Retina (tissue), 1 donor: Measurements from ENCODE around the gene IFI30.

Experiments used
- DNase-seq: peaks from one replicate; pipeline ENCODE4 v3.0.0-alpha.2; 2016

IFI30 gene

GRCh38 chr19:18173572-18174288 lies at the start of gene IFI30:
TSS of gene IFI30 (plus strand) at chr19:18173813. CDS start at chr19:18173842, 29 bp downstream.
- DNase-seq = peak; percentile 60

DNA sequence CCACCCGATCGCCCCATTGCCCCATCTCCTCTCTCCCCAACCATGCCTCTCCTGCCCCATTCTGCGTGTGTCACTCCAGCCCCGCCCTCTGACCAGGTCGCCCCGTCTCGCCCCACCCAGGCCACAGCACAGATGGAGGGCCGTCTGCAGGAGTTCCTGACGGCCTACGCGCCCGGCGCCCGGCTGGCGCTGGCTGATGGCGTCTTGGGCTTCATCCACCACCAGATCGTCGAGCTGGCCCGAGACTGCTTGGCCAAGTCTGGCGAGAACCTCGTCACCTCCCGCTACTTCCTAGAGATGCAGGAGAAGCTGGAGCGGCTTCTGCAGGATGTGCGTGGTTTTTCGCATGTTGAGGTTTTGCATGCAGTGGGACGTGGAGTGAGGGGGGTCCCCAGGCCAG lies 49.8 kb upstream of the IFI30 start:
- no peak for DNase-seq

GRCh38 chr19:18126097-18126496 lies 47.5 kb upstream of the IFI30 start:
- DNase-seq = no peak

GRCh38 chr19:18128044-18128443 lies 45.6 kb upstream of the IFI30 start:
- DNase-seq = no peak

DNA sequence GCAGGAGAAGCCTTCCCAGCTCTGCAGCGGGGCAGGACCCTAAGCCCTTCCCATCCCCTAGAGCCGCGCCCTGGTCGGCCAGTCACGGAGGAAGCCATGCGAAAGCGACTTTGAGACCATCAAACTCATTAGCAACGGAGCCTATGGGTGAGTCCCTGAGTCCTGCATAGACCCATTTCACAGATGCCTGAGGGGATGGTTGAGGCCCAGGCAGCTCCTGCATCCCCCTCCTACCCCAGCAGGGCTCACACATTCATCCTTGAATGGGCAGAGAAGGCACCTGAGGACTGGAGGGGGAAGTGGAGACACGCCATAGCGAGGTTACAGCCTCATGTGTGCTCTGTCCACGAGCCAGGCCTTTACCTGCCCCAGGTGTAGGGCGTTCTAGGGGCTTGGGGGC lies 44.8 kb upstream of the IFI30 start:
- DNase-seq = no peak

- DNase-seq = no peak
Observed at GRCh38 chr19:18130523-18131242, 42.9 kb upstream of the IFI30 start.

GRCh38 chr19:18131841-18132596 lies 41.6 kb upstream of the IFI30 start:
- DNase-seq = no peak

DNA sequence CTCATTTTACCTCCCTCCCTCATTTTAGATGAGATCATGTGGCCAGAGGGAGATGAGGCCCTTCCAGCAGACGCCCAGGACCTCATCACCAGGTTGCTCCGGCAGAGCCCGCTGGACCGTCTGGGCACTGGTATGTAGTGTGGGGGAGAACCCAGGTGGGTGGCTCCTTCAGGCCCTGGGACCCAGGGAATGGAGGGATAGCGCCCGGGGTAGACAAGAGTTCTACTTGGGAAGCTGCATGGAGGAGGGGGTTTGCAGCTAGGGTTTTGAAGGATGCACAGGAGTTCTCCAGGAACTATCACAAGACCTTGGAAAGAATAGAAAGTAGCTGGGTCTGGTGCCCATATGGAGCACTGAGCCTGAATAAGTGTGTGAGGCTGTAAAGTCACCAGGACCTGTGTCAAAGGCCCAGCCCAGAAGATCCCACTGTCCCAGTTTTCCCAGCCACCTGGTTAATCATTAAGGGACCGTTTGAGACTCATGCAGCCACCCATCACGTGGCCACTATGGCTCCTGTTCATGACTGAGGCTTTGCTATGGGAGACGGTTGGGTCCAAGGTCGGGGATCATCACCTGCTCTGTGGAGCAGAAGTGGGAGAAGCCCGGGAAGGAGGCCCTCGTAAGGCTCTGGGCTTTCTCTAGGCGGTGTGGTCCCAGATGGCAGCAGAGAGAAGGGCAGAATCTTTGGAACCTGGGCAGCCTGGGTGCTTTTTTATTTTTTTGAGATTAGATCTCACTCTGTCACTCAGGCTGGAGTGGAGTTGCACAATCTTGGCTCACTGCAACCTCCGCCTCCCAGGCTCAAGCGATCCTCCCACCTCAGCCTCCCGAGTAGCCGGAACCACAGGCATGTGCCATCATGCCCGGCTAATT lies 37.7 kb upstream of the IFI30 start:
- DNase-seq = no peak

DNA sequence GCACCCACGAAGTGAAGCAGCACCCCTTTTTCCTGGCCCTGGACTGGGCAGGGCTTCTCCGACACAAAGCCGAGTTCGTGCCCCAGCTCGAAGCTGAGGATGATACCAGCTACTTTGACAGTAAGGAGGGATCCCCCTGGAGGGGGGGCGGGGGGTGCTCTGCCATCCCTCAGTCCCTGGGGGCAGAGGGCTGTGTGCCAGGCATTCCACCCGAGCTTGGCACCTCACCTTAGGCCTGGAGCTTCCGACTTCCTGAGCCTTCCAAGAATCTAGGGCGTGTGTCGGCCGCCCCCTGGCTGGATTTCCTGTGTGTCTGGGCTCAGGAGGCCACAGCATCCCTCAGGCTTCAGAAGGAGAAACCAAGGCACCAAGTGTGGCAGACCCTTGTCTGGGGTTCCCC lies 36.4 kb upstream of the IFI30 start:
- no peak for DNase-seq

GRCh38 chr19:18137657-18138339 lies 35.8 kb upstream of the IFI30 start:
- no peak for DNase-seq

DNA sequence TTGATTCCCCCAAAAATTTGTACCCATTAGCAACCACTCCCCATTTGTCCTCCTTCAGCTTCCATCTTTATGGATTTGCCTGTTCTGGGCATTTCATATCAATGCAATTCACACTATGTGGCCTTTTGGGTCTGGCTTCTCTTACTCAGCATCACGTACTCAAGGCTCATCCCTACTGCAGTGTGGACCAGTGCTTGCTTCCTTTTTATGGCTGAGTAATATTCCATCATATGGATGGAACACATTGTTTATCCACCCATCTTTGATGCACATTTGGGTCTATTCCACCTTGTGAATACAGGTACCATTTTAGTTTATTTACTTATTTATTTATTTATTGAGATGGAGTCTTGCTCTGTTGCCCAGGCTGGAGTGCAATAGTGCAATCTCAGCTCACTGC lies 33.1 kb upstream of the IFI30 start:
- DNase-seq = no peak

DNA sequence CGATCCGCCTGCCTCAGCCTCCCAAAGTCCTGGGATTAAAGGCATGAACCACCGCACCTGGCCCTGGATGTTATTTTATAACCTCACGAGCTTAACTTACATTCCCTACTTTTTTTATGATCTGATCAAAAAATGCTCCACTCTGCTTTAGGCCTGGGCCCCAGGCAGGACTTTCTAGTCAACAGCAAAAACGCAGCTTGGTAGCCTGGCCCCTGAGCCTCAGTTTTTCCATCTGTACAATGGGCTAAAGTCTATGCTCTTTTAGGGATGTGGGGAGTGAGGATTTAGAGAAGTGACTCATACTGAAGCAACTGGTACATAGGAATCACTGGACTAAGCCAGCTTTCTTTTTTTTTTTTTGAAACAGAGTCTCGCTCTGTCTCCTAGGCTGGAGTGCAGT lies 32.6 kb upstream of the IFI30 start:
- DNase-seq = no peak

GRCh38 chr19:18143902-18144301 lies 29.7 kb upstream of the IFI30 start:
- no peak for DNase-seq

GRCh38 chr19:18144361-18144760 lies 29.3 kb upstream of the IFI30 start:
- no peak for DNase-seq

GRCh38 chr19:18144906-18145305 lies 28.7 kb upstream of the IFI30 start:
- no peak for DNase-seq

GRCh38 chr19:18145391-18145999 lies 28.1 kb upstream of the IFI30 start:
- DNase-seq = no peak

DNA sequence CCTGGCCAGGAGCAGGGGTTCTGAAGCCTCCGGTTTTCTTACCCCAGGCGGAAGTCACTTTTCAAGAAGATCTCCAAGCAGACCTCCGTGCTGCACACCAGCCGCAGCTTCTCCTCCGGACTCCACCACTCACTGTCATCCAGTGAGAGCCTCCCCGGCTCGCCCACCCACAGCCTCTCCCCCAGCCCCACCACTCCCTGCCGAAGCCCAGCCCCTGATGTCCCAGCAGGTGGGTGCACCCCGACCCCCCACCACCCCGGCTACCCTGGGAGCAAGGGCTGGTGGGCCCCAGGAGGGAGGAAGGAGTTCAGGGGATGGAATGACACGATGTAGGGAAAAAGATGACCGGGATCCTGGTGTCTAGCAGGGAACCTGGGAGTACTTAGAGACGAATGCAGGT lies 26.2 kb upstream of the IFI30 start:
- DNase-seq = no peak

DNA sequence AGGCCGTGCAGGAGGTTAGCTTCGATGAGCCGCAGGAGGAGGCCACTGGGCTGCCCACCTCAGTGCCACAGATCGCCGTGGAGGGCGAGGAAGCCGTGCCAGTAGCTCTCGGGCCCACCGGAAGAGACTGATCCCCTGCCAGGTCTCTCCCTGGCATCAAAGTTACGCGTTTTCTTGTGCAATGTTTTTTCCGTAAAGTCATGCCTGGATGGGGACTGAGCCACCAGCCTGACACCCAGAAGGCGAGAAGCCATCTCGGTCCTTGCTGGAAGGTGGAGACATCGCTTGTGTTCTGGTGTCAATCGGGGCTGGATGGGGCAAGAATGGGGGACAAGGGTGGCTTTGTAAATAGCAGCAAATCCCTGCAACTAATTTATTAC lies 24.0 kb upstream of the IFI30 start:
- no peak for DNase-seq

DNA sequence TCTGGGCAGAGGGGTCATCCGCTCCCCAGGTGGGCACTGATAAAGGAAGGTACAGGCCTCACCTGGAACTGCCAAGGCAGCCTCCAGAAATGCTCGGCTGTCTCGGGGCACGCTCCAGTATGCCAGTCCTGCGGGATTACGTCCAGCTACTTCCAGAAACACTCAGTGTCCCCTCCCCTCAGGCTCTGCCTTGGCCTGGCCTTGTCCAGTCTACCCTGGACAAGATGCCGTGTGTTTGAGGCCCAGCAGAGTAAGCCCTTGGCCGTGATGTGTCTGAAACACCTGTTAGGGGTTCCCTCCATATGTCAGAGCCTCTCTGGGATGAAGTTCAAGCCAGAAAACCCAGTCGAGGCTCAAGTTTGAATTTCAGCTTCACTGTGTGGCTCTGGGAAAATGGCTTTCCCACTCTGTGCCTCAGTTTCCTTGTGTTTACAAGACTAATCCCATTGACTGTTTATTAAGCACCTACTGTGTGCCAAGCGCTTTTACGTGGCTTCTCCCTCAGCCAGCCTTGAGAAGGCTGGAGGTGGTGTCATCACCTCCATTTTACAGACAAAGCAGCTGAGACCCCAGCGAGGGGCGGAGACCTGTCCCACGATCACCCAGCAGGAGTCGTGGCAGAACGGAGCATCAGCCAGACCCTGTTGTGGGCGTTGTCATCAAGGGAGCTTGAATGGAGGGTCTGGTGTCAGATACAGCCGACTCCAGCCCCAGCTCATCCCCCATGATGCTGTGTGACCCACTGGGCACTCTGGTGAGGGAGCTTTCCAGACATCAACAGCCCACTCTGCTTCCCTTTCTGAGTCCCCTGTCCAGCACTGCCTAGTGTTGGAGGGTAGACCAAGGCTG lies 22.6 kb upstream of the IFI30 start:
- DNase-seq = no peak

GRCh38 chr19:18152442-18152816 lies 21.2 kb upstream of the IFI30 start:
- peak; percentile 99 for DNase-seq
